HEK293T (cell line): Measurements from ENCODE around the gene ALK.

Experiments used
- ARNT ChIP-seq: fragments of 450-650 bp; IDR thresholded peaks from 2 replicates; pipeline ENCODE4 v1.6.1; 2017; ENCODE audit warnings: mild to moderate bottlenecking
- BHLHE40 ChIP-seq: fragments of 450-650 bp; IDR thresholded peaks from 2 replicates; pipeline ENCODE4 v1.6.1; 2016; ENCODE audit warnings: mild to moderate bottlenecking, moderate library complexity, borderline replicate concordance
- CTBP1 ChIP-seq: fragments of 450-650 bp; IDR thresholded peaks from 2 replicates; pipeline ENCODE4 v1.6.1; 2016; ENCODE audit warnings: borderline replicate concordance
- FOXA1 ChIP-seq: fragments of 450-650 bp; IDR thresholded peaks from 2 replicates; pipeline ENCODE4 v1.6.1; 2016; ENCODE audit warnings: mild to moderate bottlenecking
- FOXM1 ChIP-seq: fragments of 450-650 bp; IDR thresholded peaks from 2 replicates; pipeline ENCODE4 v1.6.1; 2017; ENCODE audit warnings: mild to moderate bottlenecking, borderline replicate concordance
- TARDBP ChIP-seq: fragments of 450-650 bp; IDR thresholded peaks from 2 replicates; pipeline ENCODE4 v1.6.1; 2016
- ZNF384 ChIP-seq: fragments of 450-650 bp; IDR thresholded peaks from 2 replicates; pipeline ENCODE4 v1.6.1; 2016

DNA sequence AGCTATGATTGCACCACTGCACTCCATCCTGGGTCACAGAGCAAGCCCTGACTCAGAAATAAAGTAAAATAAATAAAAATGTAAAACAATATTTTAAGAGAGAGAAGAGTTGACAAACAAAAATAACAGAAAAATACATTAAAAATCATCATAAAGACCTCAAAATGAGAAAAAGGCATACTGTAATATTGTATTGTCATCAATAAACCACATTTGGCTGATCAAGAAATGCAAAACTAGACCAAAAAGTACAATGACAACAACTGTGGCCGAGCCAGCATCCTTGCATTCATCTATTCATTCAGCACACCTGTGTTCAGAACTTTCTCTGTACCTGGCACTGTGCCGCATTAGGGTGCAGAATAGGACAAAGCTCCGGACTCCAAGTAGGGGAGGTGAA, 121.8 kb downstream of the ALK start:
- TF ChIP-seq TARDBP (no peak), FOXA1 (no peak), ZNF384 (no peak), FOXM1 (no peak), CTBP1 (no peak), BHLHE40 (no peak), ARNT (no peak)
